ENCODE measurements around the gene GPSM1.
A peak's percentile ranks its signal among the peaks of the same experiment; 100 is the strongest.

The GPSM1 gene

GRCh38 chr9:136332482-136332983 lies 5.2 kb downstream of the GPSM1 start:
- DNase-seq (ENCODE audit: low read depth): no peak

GRCh38 chr9:136333045-136333444 lies 5.7 kb downstream of the GPSM1 start:
- DNase-seq (ENCODE audit: low read depth): no peak

GRCh38 chr9:136333486-136333885 lies 6.1 kb downstream of the GPSM1 start:
- no peak for DNase-seq (ENCODE audit: low read depth)

DNA sequence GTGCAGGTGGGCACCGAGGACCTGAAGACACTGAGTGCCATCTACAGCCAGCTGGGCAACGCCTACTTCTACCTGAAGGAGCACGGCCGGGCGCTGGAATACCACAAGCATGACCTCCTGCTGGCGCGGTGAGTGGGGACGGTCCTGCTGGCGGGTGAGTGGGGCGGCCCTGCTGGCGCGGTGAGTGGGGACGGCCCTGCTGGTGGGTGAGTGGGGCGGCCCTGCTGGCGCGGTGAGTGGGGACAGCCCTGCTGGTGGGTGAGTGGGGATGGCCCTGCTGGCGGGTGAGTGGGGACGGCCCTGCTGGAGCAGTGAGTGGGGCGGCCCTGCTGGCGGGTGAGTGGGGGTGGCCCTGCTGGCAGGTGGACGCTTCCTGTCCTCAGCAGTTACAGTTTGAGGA lies 7.2 kb downstream of the GPSM1 start:
- DNase-seq (ENCODE audit: low read depth): no peak

- DNase-seq (ENCODE audit: low read depth): no peak
These were observed 8.2 kb downstream of the GPSM1 start for GRCh38 chr9:136335296-136336155.

GRCh38 chr9:136336156-136336870 lies 9.0 kb downstream of the GPSM1 start:
- DNase-seq (ENCODE audit: low read depth): no peak

GRCh38 chr9:136336881-136337280 lies 9.5 kb downstream of the GPSM1 start:
- no peak for DNase-seq (ENCODE audit: low read depth)

DNA sequence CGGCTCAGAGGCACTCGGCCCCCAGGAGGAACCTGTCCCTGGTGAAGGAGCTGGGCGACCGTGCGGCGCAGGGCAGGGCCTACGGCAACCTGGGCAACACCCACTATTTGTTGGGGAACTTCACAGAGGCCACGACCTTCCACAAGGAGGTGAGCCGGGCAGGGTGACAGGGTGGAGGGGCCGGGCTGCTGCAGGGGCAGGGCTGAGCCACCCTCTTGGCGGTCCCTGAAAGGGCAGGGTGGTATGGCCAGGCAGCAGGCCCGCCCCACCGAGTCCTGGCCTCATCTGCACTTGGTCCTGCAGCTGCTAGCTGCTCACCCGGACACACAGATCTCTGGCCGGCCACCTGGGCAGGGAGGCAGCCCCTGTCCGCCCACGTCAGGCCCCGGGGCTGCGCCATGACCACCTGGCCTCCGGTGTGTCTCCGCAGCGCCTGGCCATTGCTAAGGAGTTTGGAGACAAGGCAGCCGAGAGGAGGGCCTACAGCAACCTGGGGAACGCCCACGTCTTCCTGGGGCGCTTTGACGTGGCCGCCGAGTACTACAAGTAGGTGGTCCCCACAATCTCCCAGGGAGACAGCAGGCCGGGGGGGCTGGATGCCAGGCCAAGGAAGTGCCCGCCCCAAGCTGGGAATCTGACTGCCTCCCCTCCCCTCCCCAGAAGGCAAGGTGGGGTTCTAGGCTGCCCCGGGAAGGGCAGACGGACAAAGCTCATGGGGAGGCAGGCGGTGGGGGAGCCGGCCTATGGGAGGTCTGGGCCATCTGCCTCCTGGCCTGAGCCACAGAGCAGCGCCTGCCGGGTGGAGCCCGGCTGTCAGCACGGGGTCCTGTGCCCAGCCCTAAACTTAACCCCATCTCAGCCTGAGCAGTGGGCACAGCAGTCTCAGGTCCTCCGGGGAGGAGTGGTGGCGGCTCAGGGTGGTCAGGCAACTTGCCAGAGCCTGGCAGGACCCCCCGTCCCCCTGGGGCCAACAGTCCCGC lies 10.4 kb downstream of the GPSM1 start:
- no peak for DNase-seq (ENCODE audit: low read depth)

DNA sequence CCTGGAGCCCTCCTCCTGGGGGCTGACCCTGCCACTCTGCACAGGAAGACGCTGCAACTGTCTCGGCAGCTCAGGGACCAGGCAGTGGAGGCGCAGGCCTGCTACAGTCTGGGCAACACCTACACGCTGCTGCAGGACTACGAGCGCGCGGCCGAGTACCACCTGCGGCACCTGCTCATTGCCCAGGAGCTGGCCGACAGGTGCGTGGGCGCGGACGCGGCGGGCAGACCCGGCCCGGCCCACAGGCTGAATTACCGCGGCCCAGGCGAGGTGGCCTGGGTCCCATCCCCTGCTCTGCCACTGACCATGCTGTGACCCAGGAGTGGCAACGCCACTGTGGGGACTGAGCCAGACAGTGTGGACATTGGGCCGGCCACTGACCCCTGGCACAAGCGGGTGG lies 11.2 kb downstream of the GPSM1 start:
- DNase-seq (ENCODE audit: low read depth): no peak

GRCh38 chr9:136339173-136339957 lies 12.0 kb downstream of the GPSM1 start:
- DNase-seq (ENCODE audit: low read depth): no peak

DNA sequence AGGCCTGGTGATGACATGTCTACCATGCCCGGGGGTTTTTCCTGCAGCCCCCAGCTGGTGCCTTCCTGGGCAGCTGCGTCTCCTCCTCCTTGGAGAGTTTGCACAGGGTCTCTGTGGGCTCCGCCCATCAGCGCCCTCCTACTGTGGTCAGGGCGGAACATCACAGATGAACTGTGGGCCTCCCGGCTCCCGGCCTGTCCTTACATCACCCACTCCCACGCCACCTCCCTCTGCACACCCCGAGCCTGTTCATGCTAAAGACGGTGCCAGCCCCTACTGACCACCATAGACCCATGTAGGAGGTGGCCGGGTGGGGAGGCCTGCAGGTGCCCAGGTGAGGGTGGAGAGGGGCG lies 12.6 kb downstream of the GPSM1 start:
- no peak for DNase-seq (ENCODE audit: low read depth)

GRCh38 chr9:136340356-136341041 lies 13.2 kb downstream of the GPSM1 start:
- DNase-seq (ENCODE audit: low read depth): no peak

- no peak for DNase-seq (ENCODE audit: low read depth)
These were observed 13.8 kb downstream of the GPSM1 start for GRCh38 chr9:136341042-136341655.

DNA sequence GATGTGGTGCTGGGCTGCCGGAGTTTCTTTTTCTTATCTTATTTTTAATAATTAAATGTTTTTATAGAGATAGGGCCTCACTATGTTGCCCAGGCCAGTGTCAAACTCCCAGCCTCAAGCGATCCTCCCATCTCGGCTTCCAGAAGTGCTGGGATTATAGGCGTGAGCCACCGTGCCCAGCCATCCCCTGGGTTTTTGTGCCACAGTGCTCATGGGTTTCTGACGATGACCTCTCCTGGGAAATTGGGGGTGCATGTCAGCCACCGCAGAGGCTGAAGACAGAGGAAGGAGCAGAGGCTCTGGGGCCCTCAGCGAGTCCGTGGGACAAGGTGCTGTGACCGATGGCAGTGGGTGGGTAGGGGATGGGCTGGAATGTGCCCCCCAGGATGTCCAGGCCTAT lies 14.4 kb downstream of the GPSM1 start:
- no peak for DNase-seq (ENCODE audit: low read depth)

DNA sequence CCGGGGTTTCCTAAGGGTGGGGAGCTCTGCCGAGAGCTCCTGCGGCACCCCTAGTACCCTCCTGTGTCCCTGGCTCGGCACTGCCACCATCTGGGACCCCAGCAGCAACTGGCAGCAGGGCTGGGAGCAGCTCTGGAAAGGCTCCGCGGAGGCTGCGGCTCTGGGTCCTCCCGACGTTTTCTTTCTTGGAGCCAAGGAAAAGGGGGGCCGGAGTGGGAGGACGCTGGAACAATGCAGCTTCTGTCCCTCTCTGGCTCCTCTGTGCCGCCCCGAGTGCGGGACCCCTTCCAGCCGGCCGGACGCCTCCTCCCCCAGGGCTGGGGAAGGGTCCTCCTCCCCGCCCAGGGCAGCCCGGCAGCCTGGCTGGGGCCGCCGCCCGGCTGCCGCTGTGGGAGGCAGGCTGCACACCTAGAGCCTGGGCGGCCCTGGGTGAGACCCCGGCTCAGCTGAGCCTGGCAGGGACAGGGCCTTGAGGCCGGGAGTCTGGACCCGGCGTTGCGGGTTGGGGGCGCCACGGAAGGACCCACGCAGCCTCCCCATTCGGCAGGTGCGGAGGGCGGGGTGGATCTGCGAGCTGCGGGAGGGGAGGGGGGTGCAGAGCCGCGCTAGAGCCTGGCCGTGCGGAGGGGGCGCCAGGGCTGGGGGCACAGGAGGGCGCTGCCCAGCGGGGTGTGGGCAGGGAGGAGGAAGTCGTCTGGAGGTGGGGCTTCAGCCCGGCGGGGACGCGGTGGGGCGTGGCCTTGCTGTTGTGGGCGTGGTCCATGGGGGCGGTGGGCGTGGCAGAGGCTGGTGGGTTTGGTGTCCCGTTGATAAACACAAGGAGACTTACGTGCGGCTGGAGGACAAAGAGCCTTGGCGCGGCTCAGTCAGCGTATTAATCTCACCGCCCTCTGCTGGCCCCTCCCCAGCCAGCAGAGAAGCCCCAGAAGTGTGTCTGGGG lies 15.1 kb downstream of the GPSM1 start:
- peak; percentile 33 for DNase-seq (ENCODE audit: low read depth)

DNA sequence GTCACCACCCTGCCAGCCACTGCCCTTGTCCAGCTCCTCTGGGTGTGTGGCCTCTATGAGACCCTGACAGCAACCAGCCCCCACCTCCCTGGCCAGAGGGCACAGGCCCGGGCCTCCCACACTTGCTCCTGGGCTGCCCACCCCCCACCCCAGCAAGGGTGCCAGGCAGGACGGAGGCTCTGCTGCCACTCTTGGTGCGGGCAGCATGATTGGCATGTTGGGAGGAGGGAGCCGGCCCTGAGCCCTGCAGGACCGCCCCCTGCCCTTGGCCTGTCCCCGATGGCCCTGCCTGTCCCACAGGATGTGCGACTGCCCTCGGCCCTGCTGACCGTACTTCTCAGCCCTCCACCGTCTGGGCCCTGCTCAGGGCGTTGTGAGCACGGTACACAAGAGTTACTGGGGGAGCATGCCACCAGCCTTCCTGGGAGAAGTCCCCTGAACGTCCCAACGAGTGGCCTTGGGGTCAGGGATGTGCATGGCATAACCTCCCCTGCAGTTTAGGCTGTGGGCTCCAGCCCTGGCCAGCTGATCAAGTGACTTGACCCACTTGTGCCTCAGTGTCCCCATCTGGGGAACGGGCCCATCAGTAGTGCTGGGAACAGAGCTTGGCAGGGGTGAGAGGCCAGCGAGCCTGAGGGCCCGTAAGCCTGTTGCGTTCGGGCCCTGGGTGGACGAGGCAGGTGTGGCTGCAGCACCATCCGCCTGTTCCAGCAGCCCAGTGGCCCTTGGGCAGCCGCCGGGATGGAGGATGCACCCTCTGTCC lies 16.0 kb downstream of the GPSM1 start:
- no peak for DNase-seq (ENCODE audit: low read depth)

GRCh38 chr9:136343884-136344269 lies 16.5 kb downstream of the GPSM1 start:
- DNase-seq (ENCODE audit: low read depth): no peak

GRCh38 chr9:136344544-136345280 lies 17.4 kb downstream of the GPSM1 start:
- no peak for DNase-seq (ENCODE audit: low read depth)
